Bronchial epithelial cell (primary cell): Measurements from ENCODE around the gene DPP6. TPM values are rescaled to one million over a fixed set of nuclear protein-coding genes. Genes with fewer than 3 reads are reported as not detected.

Source experiments
- DNase-seq: peaks from one replicate; pipeline ENCODE4 v3.0.0-alpha.2; 2010; ENCODE audit warnings: low read depth
- FAIRE-seq: peaks from 2 replicates; lab custom pipeline; 2011; peaks lifted over from hg19 to GRCh38; lab: Jason Lieb, UNC
- H3K27me3 ChIP-seq: 2 replicates; pipeline ENCODE4 v1.5.1; 2011; ENCODE audit warnings: low read length; ENCODE audit not compliant: control insufficient read depth, insufficient read depth
- H3K36me3 ChIP-seq: 2 replicates; pipeline ENCODE4 v1.5.1; 2011; ENCODE audit warnings: low read length; ENCODE audit not compliant: control insufficient read depth, insufficient read depth
- H3K4me3 ChIP-seq: 2 replicates; pipeline ENCODE4 v1.5.1; 2011; ENCODE audit warnings: mild to moderate bottlenecking, low read depth, low read length, control low read depth
- CTCF ChIP-seq: IDR thresholded peaks from 2 replicates; pipeline ENCODE4 v1.5.1; 2011; ENCODE audit warnings: mild to moderate bottlenecking, moderate library complexity, low read length, control low read depth, inconsistent platforms; ENCODE audit not compliant: insufficient read depth, severe bottlenecking
- total RNA-seq: library from RNA; depleted of rRNA; stranded (reverse); fragments of >200 nt; gene quantifications from 2 replicates; pipeline ENCODE4 v1.2.1, GENCODE V29; 2014

DPP6 gene
- total RNA-seq, 1 donor from 2014 or later = not detected

- FAIRE-seq = no peak
- no peak for DNase-seq
- Histone ChIP-seq H3K4me3 (no peak overlapping the region), H3K27me3 (no peaks in the 10 kb centered on the region), H3K36me3 (no peaks in the 10 kb centered on the region)
- no peak for TF ChIP-seq CTCF
Observed at GRCh38 chr7:154623399-154623798, 571.2 kb downstream of the DPP6 start.

- TF ChIP-seq CTCF = no peak
- DNase-seq = no peak
- Histone ChIP-seq H3K4me3 (no peak overlapping the region), H3K27me3 (no peaks in the 10 kb centered on the region), H3K36me3 (no peaks in the 10 kb centered on the region)
- no peak for FAIRE-seq
Observed at GRCh38 chr7:154627646-154628290, 575.6 kb downstream of the DPP6 start.

GRCh38 chr7:154628556-154628955 lies 576.4 kb downstream of the DPP6 start:
- DNase-seq = no peak
- no peak for TF ChIP-seq CTCF
- H3K4me3 ChIP-seq = no peak overlapping the region
- H3K36me3 ChIP-seq = no peaks in the 10 kb centered on the region
- FAIRE-seq = no peak
- H3K27me3 ChIP-seq = no peaks in the 10 kb centered on the region

- Histone ChIP-seq H3K36me3 (no peaks in the 10 kb centered on the region), H3K4me3 (no peak overlapping the region), H3K27me3 (no peaks in the 10 kb centered on the region)
- no peak for DNase-seq
- TF ChIP-seq CTCF = no peak
- no peak for FAIRE-seq
Observed at GRCh38 chr7:154631162-154631561, 579.0 kb downstream of the DPP6 start.

- H3K4me3 ChIP-seq = no peak overlapping the region
- DNase-seq (no peak), FAIRE-seq (no peak)
- H3K27me3 ChIP-seq = no peaks in the 10 kb centered on the region
- TF ChIP-seq CTCF = no peak
- H3K36me3 ChIP-seq = no peaks in the 10 kb centered on the region
Observed at GRCh38 chr7:154633641-154634040, 581.4 kb downstream of the DPP6 start.

GRCh38 chr7:154638286-154638685 lies 586.1 kb downstream of the DPP6 start:
- H3K36me3 ChIP-seq = no peaks in the 10 kb centered on the region
- no peaks in the 10 kb centered on the region for H3K27me3 ChIP-seq
- TF ChIP-seq CTCF = no peak
- FAIRE-seq (no peak), DNase-seq (no peak)
- H3K4me3 ChIP-seq = no peak overlapping the region
